Right lobe of liver (tissue), 6 donors: ENCODE data around the gene FAM174C. TPM values are rescaled to one million over a fixed set of nuclear protein-coding genes. Genes with fewer than 3 reads are reported as not detected.

Source experiments
- ATAC-seq, 4 donors: fragments of 200-7000 bp; cut with Tn5 transposase; one replicate each; pipeline ENCODE4 v1.9.1; 2020; ENCODE audit warnings: mild to moderate bottlenecking in 4 of 4, moderate library complexity in 4 of 4
- DNase-seq, 3 donors: peaks; one replicate each; pipeline ENCODE4 v3.0.0-alpha.2; 2020
- H3K27ac ChIP-seq, 3 donors: fragments of 200-600 bp; one replicate each; pipeline ENCODE4 v1.8.0; 2022
- H3K27me3 ChIP-seq, 2 donors: fragments of 200-600 bp; one replicate each; pipeline ENCODE4 v1.8.0; 2022
- H3K36me3 ChIP-seq, 4 donors: fragments of 200-600 bp; sonication (generic) in 1 of 4; one replicate each; pipeline versions ENCODE4 v1.5.1 to v1.8.0; 2017 to 2022; ENCODE audit warnings: control low read depth in 1 of 4
- H3K4me1 ChIP-seq, 4 donors: fragments of 200-600 bp; sonication (generic) in 1 of 4; one replicate each; pipeline versions ENCODE4 v1.5.1 to v1.8.0; 2017 to 2022; ENCODE audit warnings: control low read depth in 1 of 4
- H3K4me3 ChIP-seq, 3 donors: fragments of 200-600 bp; one replicate each; pipeline ENCODE4 v1.8.0; 2022
- H3K9me3 ChIP-seq, 4 donors: fragments of 200-600 bp; sonication (generic) in 1 of 4; one replicate each; pipeline versions ENCODE4 v1.5.1 to v1.8.0; 2017 to 2022; ENCODE audit warnings: control low read depth in 1 of 4
- POLR2A ChIP-seq: fragments of 450-650 bp; IDR thresholded peaks from one replicate; pipeline ENCODE4 v1.6.1; 2017; ENCODE audit warnings: antibody characterized with exemption, mild to moderate bottlenecking
- WGBS: methylation state at CpG from one replicate; pipeline ENCODE4 v1.1.6; 2018; ENCODE audit warnings: low coverage, low lambda C conversion rate; ENCODE audit not compliant: insufficient coverage; ENCODE audit errors: missing lambda C conversion rate; 5-methylcytosine and 5-hydroxymethylcytosine counted together
- intact Hi-C, 2 donors: fragments of 100-400 bp; cut with DNase I; formaldehyde crosslinking; loops; one replicate each; pipeline versions ENCODE4 v1.11.2 to v1.14.1; 2022
- total RNA-seq, 6 experiments: library from RNA; depleted of rRNA in 2 of 6; stranded (reverse); fragments of >200 nt in 2 of 6; fragmentation: NEBNext Ultra II Directional in 3 of 6; extraction: Animal tissue kit (Norgen Biotek cat#: 25700) in 3 of 6; gene quantifications; one replicate each; pipeline versions ENCODE4 v1.1.0 to v1.2.4, GENCODE V29; 2016 to 2023
- TF ChIP-seq, protein P1 (sequence below), 4 donors: fragments of 200-600 bp in 3 of 4; fragments of 450-650 bp in 1 of 4; IDR thresholded peaks; one replicate each; pipeline versions ENCODE4 v1.5.1 to v1.8.0; 2016 to 2022; ENCODE audit warnings: antibody characterized with exemption in 4 of 4, mild to moderate bottlenecking in 2 of 4
- donor health status: DM: no; HTN: yes; CAD: no.
- donor health status: DM: no; HTN: no; CAD: no.
- donor health status: DM: no; HTN: no; CAD: no.
- donor health status: DM: no; HTN: yes; CAD: no.
- donor health status: DM: no; HTN: yes; CAD: no.

Gene FAM174C
- total RNA-seq, 6 experiments from 2014 or later, result 34.0 to 103 (median 43.8) TPM

DNA sequence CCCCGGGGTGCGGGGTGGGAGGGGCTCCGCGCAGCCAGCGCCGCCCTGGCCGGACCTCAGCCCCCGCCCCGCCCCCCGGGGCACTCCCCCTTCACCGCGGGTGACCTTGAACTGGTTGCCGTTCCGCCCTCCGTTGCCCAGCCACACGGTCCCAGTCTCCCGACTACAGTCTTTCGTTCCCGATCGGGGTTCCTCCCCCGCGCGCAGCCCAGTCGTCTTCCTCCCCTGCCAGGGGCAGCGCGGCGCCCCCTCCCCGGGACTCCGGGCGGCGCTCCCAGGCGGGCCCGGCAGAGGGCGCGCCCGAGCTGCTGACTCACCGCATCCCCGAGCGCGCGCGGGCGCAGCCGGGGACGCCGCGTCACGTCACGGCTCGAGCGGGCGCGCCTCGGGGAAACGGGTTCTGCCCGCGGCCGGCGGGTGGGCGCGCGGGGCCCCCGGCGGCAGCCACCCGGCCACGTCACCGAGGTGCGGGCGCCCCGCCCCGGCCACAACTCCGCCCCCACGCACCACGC, 26.5 kb upstream of the FAM174C start:
- Histone ChIP-seq H3K4me1 (peaks cover 0 to 63% (median 27%) of the 10 kb centered on the region in 4 donors), H3K36me3 (peaks cover 0 to 9% (median 2%) of the 10 kb centered on the region in 4 donors)
- TF ChIP-seq POLR2A, result no peak
- TF ChIP-seq, protein P1, sequence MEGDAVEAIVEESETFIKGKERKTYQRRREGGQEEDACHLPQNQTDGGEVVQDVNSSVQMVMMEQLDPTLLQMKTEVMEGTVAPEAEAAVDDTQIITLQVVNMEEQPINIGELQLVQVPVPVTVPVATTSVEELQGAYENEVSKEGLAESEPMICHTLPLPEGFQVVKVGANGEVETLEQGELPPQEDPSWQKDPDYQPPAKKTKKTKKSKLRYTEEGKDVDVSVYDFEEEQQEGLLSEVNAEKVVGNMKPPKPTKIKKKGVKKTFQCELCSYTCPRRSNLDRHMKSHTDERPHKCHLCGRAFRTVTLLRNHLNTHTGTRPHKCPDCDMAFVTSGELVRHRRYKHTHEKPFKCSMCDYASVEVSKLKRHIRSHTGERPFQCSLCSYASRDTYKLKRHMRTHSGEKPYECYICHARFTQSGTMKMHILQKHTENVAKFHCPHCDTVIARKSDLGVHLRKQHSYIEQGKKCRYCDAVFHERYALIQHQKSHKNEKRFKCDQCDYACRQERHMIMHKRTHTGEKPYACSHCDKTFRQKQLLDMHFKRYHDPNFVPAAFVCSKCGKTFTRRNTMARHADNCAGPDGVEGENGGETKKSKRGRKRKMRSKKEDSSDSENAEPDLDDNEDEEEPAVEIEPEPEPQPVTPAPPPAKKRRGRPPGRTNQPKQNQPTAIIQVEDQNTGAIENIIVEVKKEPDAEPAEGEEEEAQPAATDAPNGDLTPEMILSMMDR (IDR thresholded peaks at IDR 0.05), result peak; percentile 70 to 96 (median 83)

GRCh38 chr19:1249298-1249989, 25.9 kb upstream of the FAM174C start:
- H3K27me3 ChIP-seq, result no peaks in the 10 kb centered on the region
- H3K9me3 ChIP-seq, result no peaks in the 10 kb centered on the region
- H3K27ac ChIP-seq, result peak overlapping the region; percentile 90 to 98 (median 97)
- peak; percentile 94 to 96 (median 95) for DNase-seq
- WGBS, result 0% methylated on average over 18 of the region's 102 CpGs
- TF ChIP-seq, protein P1 (IDR thresholded peaks at IDR 0.05), result no peak
- peak; percentile 91 for TF ChIP-seq POLR2A
- intact Hi-C loops, result no loop called here
- peak; percentile 1 to 24 (median 12) for ATAC-seq
- H3K4me3 ChIP-seq, result peak overlapping the region; percentile 75 to 92 (median 86)
- peaks cover 6 to 15% (median 8%) of the 10 kb centered on the region in 4 donors for H3K36me3 ChIP-seq
- peaks cover 0 to 63% (median 27%) of the 10 kb centered on the region in 4 donors for H3K4me1 ChIP-seq

More for the DNA sequence above, 26.5 kb upstream of the FAM174C start:
- peak overlapping the region; percentile 75 to 86 (median 78) for H3K4me3 ChIP-seq
- no peaks in the 10 kb centered on the region for H3K9me3 ChIP-seq
- DNase-seq (peak; percentile 91 to 92 (median 91)), ATAC-seq (peak; percentile 4 to 18 (median 13))
- intact Hi-C loops, result no loop called here
- WGBS, result no CpG with 5 or more reads among the region's 74 CpGs
- H3K27me3 ChIP-seq, result no peaks in the 10 kb centered on the region
- peak overlapping the region; percentile 90 to 98 (median 97) for H3K27ac ChIP-seq

- WGBS, result 1% methylated on average over 16 of the region's 67 CpGs
- peak overlapping the region; percentile 74 to 92 (median 86) for H3K4me3 ChIP-seq
- peaks cover 11 to 21% (median 12%) of the 10 kb centered on the region in 4 donors for H3K36me3 ChIP-seq
- no peaks in the 10 kb centered on the region for H3K9me3 ChIP-seq
- DNase-seq, result no peak
- no peak for TF ChIP-seq POLR2A
- TF ChIP-seq, protein P1 (IDR thresholded peaks at IDR 0.05), result no peak
- peak overlapping the region; percentile 76 to 97 (median 94) for H3K27ac ChIP-seq
- intact Hi-C loops, result no loop called here
- ATAC-seq, result no peak
- no peaks in the 10 kb centered on the region for H3K27me3 ChIP-seq
- H3K4me1 ChIP-seq, result peaks cover 0 to 63% (median 28%) of the 10 kb centered on the region in 4 donors
These were observed 25.3 kb upstream of the FAM174C start for GRCh38 chr19:1249990-1250436.

- TF ChIP-seq, protein P1 (IDR thresholded peaks at IDR 0.05), result no peak
- TF ChIP-seq POLR2A, result no peak
- peak overlapping the region; percentile 76 to 97 (median 94) for H3K27ac ChIP-seq
- H3K4me3 ChIP-seq, result peak overlapping the region; percentile 74 to 92 (median 86)
- DNase-seq, result peak in 1 of 3 donors; percentile 60
- intact Hi-C loops, result no loop called here
- H3K9me3 ChIP-seq, result no peaks in the 10 kb centered on the region
- WGBS, result under 1% methylated on average over 26 of the region's 90 CpGs
- peaks cover 17 to 27% (median 18%) of the 10 kb centered on the region in 4 donors for H3K36me3 ChIP-seq
- peaks cover 0 to 63% (median 27%) of the 10 kb centered on the region in 4 donors for H3K4me1 ChIP-seq
- H3K27me3 ChIP-seq, result no peaks in the 10 kb centered on the region
- no peak for ATAC-seq
These were observed 24.7 kb upstream of the FAM174C start for GRCh38 chr19:1250437-1251260.
